K562 (cell line): ENCODE measurements around the gene CRYBG2. TPM values are rescaled to one million over a fixed set of nuclear protein-coding genes. Genes with fewer than 3 reads are reported as not detected.

ENCODE experiments used
- ADNP ChIP-seq: fragments of 200-800 bp; sonication (Bioruptor generic); IDR thresholded peaks from 2 replicates; pipeline ENCODE4 v1.6.1; 2016; ENCODE audit warnings: missing genetic modification characterization, missing compliant biosample characterization
- CXXC5 ChIP-seq: fragments of 250-450 bp; sonication (Bioruptor Pico); IDR thresholded peaks from 2 replicates; pipeline ENCODE4 v1.8.0; 2022; ENCODE audit warnings: inconsistent platforms, mild to moderate bottlenecking, moderate library complexity
- ELF4 ChIP-seq: fragments of 450-650 bp; formaldehyde crosslinking; IDR thresholded peaks from 2 replicates; pipeline ENCODE4 v1.4.0; 2022; ENCODE audit warnings: missing genetic modification characterization
- HES1 ChIP-seq: fragments of 450-650 bp; IDR thresholded peaks from 2 replicates; pipeline ENCODE4 v1.6.1; 2016; ENCODE audit warnings: low read depth, mild to moderate bottlenecking, moderate library complexity
- HNRNPH1 ChIP-seq: fragments of 200-400 bp; formaldehyde crosslinking; optimal IDR thresholded peaks from 2 replicates; pipeline ENCODE3; 2017; ENCODE audit warnings: low read depth, mild to moderate bottlenecking, low read length, moderate library complexity
- PATZ1 ChIP-seq: fragments of 250-450 bp; sonication (Bioruptor Pico); IDR thresholded peaks from 2 replicates; pipeline ENCODE4 v1.5.0; 2020; ENCODE audit warnings: mild to moderate bottlenecking, borderline replicate concordance
- POLR2A ChIP-seq: fragments of 450-650 bp; conservative IDR thresholded peaks from 2 replicates; pipeline ENCODE4 v1.6.1; 2016
- RBFOX2 ChIP-seq: fragments of 200-400 bp; formaldehyde crosslinking; IDR thresholded peaks from 2 replicates; pipeline ENCODE4 v1.6.1; 2017; ENCODE audit warnings: low read depth, mild to moderate bottlenecking, low read length, moderate library complexity
- TAF15 ChIP-seq: fragments of 200-400 bp; formaldehyde crosslinking; IDR thresholded peaks from 2 replicates; pipeline ENCODE4 v1.6.1; 2017; ENCODE audit warnings: mild to moderate bottlenecking, low read depth, low read length, moderate library complexity
- TCFL5 ChIP-seq: fragments of 250-450 bp; sonication (Bioruptor Pico); conservative IDR thresholded peaks from 2 replicates; pipeline ENCODE4 v1.6.1; 2021; ENCODE audit warnings: mild to moderate bottlenecking, moderate library complexity, matching md5 sums
- ZBTB5 ChIP-seq: fragments of 450-650 bp; IDR thresholded peaks from 2 replicates; pipeline ENCODE4 v1.6.1; 2017; ENCODE audit warnings: antibody characterized with exemption
- ZNF282 ChIP-seq: sonication (generic); formaldehyde crosslinking; IDR thresholded peaks from 2 replicates; pipeline ENCODE4 v1.8.1; 2023; ENCODE audit warnings: missing genetic modification reagents
- polyA plus RNA-seq, 8 experiments: library from polyadenylated mRNA; depleted of rRNA in 4 of 8; stranded (reverse) in 5 of 8; unstranded in 3 of 8; fragments of >200 nt; fragmentation: Nextera tagmentation in 2 of 8; fragmentation: Illumina TruSeq in 1 of 8; extraction: Ambion mirVana in 2 of 8; extraction: Trizol in 1 of 8; gene quantifications; 2 replicates each; pipeline versions ENCODE4 v1.2.1 to v1.2.3, GENCODE V29; 2011 to 2014; ENCODE audit warnings: inconsistent platforms in 1 of 8, missing spikeins in 1 of 8
- total RNA-seq, 7 experiments: library from RNA; depleted of rRNA in 6 of 7; stranded (reverse); fragments of >200 nt in 6 of 7; fragmentation: Illumina TruSeq in 2 of 7; extraction: Trizol in 2 of 7; gene quantifications; 2 replicates each; pipeline versions ENCODE4 v1.2.1 to v1.2.3, GENCODE V29; 2011 to 2021; ENCODE audit warnings: low replicate concordance in 1 of 7
- TF ChIP-seq, protein P1 (sequence below): fragments of 250-450 bp; sonication (Bioruptor Pico); IDR thresholded peaks from 2 replicates; pipeline ENCODE4 v1.5.0; 2021; ENCODE audit warnings: mild to moderate bottlenecking, borderline replicate concordance
- TF ChIP-seq, protein P2 (sequence below): fragments of 250-450 bp; sonication (Bioruptor Pico); IDR thresholded peaks from 2 replicates; pipeline ENCODE4 v1.8.0; 2021; ENCODE audit warnings: moderate library complexity, mild to moderate bottlenecking, inconsistent platforms
- TF ChIP-seq, protein P3 (sequence below), 2 experiments: fragments of 450-650 bp in 1 of 2; sonication (generic) in 1 of 2; formaldehyde crosslinking in 1 of 2; IDR thresholded peaks in 1 of 2; conservative IDR thresholded peaks in 1 of 2; 2 replicates each; pipeline versions ENCODE4 v1.6.1 to v1.8.1; 2016 to 2023; ENCODE audit warnings: mild to moderate bottlenecking in 2 of 2, moderate library complexity in 2 of 2, inconsistent platforms in 1 of 2, missing genetic modification reagents in 1 of 2

The CRYBG2 gene
- total and polyA plus RNA-seq, 9 of the 15 experiments (the other 6 are each of a cell fraction or from before 2014, with no cell fraction given) = 0.39 to 8.5 (median 3.7) TPM

GRCh38 chr1:26278724-26279455 lies 75.0 kb downstream of the CRYBG2 start (continued):
- TF ChIP-seq PATZ1 (no peak), HNRNPH1 (no peak), ADNP (no peak), HES1 (no peak), TAF15 (no peak), ZNF282 (CRISPR knock-in tag) (no peak), RBFOX2 (no peak), ZBTB5 (no peak), ELF4 (no peak), CXXC5 (CRISPR knock-in tag) (no peak), POLR2A (peak; percentile 49), TCFL5 (CRISPR knock-in tag) (no peak)
- TF ChIP-seq, protein P1, sequence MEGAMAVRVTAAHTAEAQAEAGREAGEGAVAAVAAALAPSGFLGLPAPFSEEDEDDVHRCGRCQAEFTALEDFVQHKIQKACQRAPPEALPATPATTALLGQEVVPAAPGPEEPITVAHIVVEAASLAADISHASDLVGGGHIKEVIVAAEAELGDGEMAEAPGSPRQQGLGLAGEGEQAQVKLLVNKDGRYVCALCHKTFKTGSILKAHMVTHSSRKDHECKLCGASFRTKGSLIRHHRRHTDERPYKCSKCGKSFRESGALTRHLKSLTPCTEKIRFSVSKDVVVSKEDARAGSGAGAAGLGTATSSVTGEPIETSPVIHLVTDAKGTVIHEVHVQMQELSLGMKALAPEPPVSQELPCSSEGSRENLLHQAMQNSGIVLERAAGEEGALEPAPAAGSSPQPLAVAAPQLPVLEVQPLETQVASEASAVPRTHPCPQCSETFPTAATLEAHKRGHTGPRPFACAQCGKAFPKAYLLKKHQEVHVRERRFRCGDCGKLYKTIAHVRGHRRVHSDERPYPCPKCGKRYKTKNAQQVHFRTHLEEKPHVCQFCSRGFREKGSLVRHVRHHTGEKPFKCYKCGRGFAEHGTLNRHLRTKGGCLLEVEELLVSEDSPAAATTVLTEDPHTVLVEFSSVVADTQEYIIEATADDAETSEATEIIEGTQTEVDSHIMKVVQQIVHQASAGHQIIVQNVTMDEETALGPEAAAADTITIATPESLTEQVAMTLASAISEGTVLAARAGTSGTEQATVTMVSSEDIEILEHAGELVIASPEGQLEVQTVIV (CRISPR knock-in tag) = no peak
- TF ChIP-seq, protein P2, sequence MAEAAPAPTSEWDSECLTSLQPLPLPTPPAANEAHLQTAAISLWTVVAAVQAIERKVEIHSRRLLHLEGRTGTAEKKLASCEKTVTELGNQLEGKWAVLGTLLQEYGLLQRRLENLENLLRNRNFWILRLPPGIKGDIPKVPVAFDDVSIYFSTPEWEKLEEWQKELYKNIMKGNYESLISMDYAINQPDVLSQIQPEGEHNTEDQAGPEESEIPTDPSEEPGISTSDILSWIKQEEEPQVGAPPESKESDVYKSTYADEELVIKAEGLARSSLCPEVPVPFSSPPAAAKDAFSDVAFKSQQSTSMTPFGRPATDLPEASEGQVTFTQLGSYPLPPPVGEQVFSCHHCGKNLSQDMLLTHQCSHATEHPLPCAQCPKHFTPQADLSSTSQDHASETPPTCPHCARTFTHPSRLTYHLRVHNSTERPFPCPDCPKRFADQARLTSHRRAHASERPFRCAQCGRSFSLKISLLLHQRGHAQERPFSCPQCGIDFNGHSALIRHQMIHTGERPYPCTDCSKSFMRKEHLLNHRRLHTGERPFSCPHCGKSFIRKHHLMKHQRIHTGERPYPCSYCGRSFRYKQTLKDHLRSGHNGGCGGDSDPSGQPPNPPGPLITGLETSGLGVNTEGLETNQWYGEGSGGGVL (CRISPR knock-in tag) = no peak
- TF ChIP-seq, protein P3, sequence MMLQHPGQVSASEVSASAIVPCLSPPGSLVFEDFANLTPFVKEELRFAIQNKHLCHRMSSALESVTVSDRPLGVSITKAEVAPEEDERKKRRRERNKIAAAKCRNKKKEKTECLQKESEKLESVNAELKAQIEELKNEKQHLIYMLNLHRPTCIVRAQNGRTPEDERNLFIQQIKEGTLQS (IDR thresholded peaks at IDR 0.05) = peak; percentile 41; the same call in 1 of the 2 replicates
- TF ChIP-seq, protein P3 (CRISPR knock-in tag; conservative IDR thresholded peaks at IDR 0.05) = no peak
